IMR-90 (cell line): Measurements from ENCODE around the gene SHROOM3. TPM values are rescaled to one million over a fixed set of nuclear protein-coding genes. Genes with fewer than 3 reads are reported as not detected.

ENCODE experiments used
- ATAC-seq: fragments of 200-7000 bp; cut with Tn5 transposase; 2 replicates; pipeline ENCODE4 v1.9.1; 2020; ENCODE audit warnings: low read depth, mild to moderate bottlenecking, moderate library complexity
- BruUV-seq: library from RNA; stranded (reverse); fragments of 400-500 nt; replicated peaks from 2 replicates; lab custom pipeline; 2021; lab: Mats Ljungman, UMichigan
- CTCF ChIA-PET: fragments of 300-600 bp; formaldehyde crosslinking; extraction: SDS; loops from one replicate; lab custom pipeline; 2021; ENCODE audit warnings: antibody characterized with exemption; lab: Yijun Ruan, JAX
- POLR2A ChIA-PET: fragments of 300-600 bp; sonication (Branson Sonifier 250); formaldehyde crosslinking; loops from one replicate; lab custom pipeline; 2022; ENCODE audit warnings: antibody characterized with exemption; ENCODE audit not compliant: unreplicated experiment; lab: Charles Lee
- DNase-seq: peaks from one replicate; pipeline ENCODE4 v3.0.0; 2013
- H2AFZ ChIP-seq: replicated peaks from 2 replicates; pipeline ENCODE3; 2013; ENCODE audit warnings: low read length, mild to moderate bottlenecking; ENCODE audit not compliant: poor library complexity
- H2AK5ac ChIP-seq: 2 replicates; pipeline ENCODE4 v1.6.1; 2013; ENCODE audit warnings: low read depth, low read length, inconsistent platforms
- H2AK9ac ChIP-seq: replicated peaks from 2 replicates; pipeline ENCODE3; 2013; ENCODE audit warnings: mild to moderate bottlenecking, low read depth, low read length, moderate library complexity; ENCODE audit not compliant: poor library complexity
- H2BK120ac ChIP-seq: 2 replicates; pipeline ENCODE4 v1.6.1; 2013; ENCODE audit warnings: low read depth, low read length, inconsistent platforms
- H2BK15ac ChIP-seq: 3 replicates; pipeline ENCODE4 v1.6.1; 2013; ENCODE audit warnings: low read depth, low read length, inconsistent platforms
- H2BK20ac ChIP-seq: 2 replicates; pipeline ENCODE4 v1.6.1; 2013; ENCODE audit warnings: low read depth, mild to moderate bottlenecking, inconsistent platforms, low read length, moderate library complexity
- H2BK5ac ChIP-seq: 2 replicates; pipeline ENCODE4 v1.6.1; 2013; ENCODE audit warnings: mild to moderate bottlenecking, low read depth, low read length, inconsistent platforms; ENCODE audit not compliant: poor library complexity, severe bottlenecking
- H3K14ac ChIP-seq: replicated peaks from 2 replicates; pipeline ENCODE4 v1.6.1; 2013; ENCODE audit warnings: low read depth, low read length, inconsistent platforms
- H3K18ac ChIP-seq: 2 replicates; pipeline ENCODE4 v1.6.1; 2013; ENCODE audit warnings: low read depth, low read length, control low read depth
- H3K23ac ChIP-seq: 2 replicates; pipeline ENCODE4 v1.6.1; 2013; ENCODE audit warnings: low read depth, low read length, inconsistent platforms
- H3K27ac ChIP-seq: 2 replicates; pipeline ENCODE4 v1.5.1; 2013; ENCODE audit warnings: mild to moderate bottlenecking, control low read depth, low read length; ENCODE audit not compliant: insufficient read depth
- H3K27me3 ChIP-seq: 2 replicates; pipeline ENCODE4 v1.6.1; 2013; ENCODE audit warnings: low read length; ENCODE audit not compliant: control insufficient read depth, insufficient read depth
- H3K36me3 ChIP-seq: 2 replicates; pipeline ENCODE4 v1.6.1; 2013; ENCODE audit warnings: low read length, mixed read lengths; ENCODE audit not compliant: control insufficient read depth, insufficient read depth
- H3K4ac ChIP-seq: 2 replicates; pipeline ENCODE4 v1.6.1; 2013; ENCODE audit warnings: low read depth, low read length, inconsistent platforms
- H3K4me1 ChIP-seq: 2 replicates; pipeline ENCODE4 v1.6.1; 2013; ENCODE audit warnings: low read length, mixed read lengths; ENCODE audit not compliant: control insufficient read depth, insufficient read depth
- H3K4me2 ChIP-seq: 2 replicates; pipeline ENCODE4 v1.6.1; 2013; ENCODE audit warnings: low read depth, mild to moderate bottlenecking, control low read depth, low read length, moderate library complexity
- H3K4me3 ChIP-seq: 2 replicates; pipeline ENCODE4 v1.5.1; 2013; ENCODE audit warnings: low read depth, mild to moderate bottlenecking, control low read depth, low read length, moderate library complexity; ENCODE audit not compliant: insufficient read depth
- H3K56ac ChIP-seq: 2 replicates; pipeline ENCODE4 v1.6.1; 2013; ENCODE audit warnings: low read length, inconsistent platforms; ENCODE audit not compliant: insufficient read depth; ENCODE audit errors: extremely low read depth
- H3K79me1 ChIP-seq, 2 experiments: 2 replicates each; pipeline ENCODE4 v1.6.1; 2013; ENCODE audit warnings: low read length in 2 of 2, inconsistent platforms in 1 of 2, low read depth in 1 of 2
- H3K9ac ChIP-seq: 2 replicates; pipeline ENCODE4 v1.6.1; 2013; ENCODE audit warnings: low read depth, low read length, control low read depth
- H3K9me1 ChIP-seq: 2 replicates; pipeline ENCODE4 v1.6.1; 2013; ENCODE audit warnings: low read length, inconsistent platforms; ENCODE audit not compliant: insufficient read depth
- H3K9me3 ChIP-seq: 2 replicates; pipeline ENCODE4 v1.6.1; 2013; ENCODE audit warnings: low read length; ENCODE audit not compliant: control insufficient read depth, insufficient read depth
- H4K20me1 ChIP-seq: 2 replicates; pipeline ENCODE4 v1.6.1; 2013; ENCODE audit warnings: low read length, inconsistent platforms; ENCODE audit not compliant: insufficient read depth
- H4K5ac ChIP-seq: 2 replicates; pipeline ENCODE4 v1.6.1; 2013; ENCODE audit warnings: mild to moderate bottlenecking, low read depth, low read length, control low read depth
- H4K8ac ChIP-seq, 2 experiments: 2 replicates each; pipeline ENCODE4 v1.6.1; 2013; ENCODE audit warnings: low read depth in 2 of 2, low read length in 2 of 2, control low read depth in 1 of 2, inconsistent platforms in 1 of 2
- H4K91ac ChIP-seq: 2 replicates; pipeline ENCODE4 v1.6.1; 2013; ENCODE audit warnings: low read depth, low read length, inconsistent platforms; ENCODE audit not compliant: insufficient read depth
- BHLHE40 ChIP-seq: fragments of 150-350 bp; IDR thresholded peaks from 2 replicates; pipeline ENCODE4 v1.6.1; 2016; ENCODE audit warnings: mild to moderate bottlenecking, low read depth, low read length
- CEBPB ChIP-seq: IDR thresholded peaks from 2 replicates; pipeline ENCODE4 v1.6.1; 2012; ENCODE audit warnings: low read depth, low read length, improper control_type of control experiment
- CTCF ChIP-seq: conservative IDR thresholded peaks from 2 replicates; pipeline ENCODE4 v1.5.1; 2012; ENCODE audit warnings: mild to moderate bottlenecking, low read depth, low read length, improper control_type of control experiment
- ELK1 ChIP-seq: fragments of 150-350 bp; IDR thresholded peaks from 2 replicates; pipeline ENCODE4 v1.6.1; 2016; ENCODE audit warnings: low read depth, mild to moderate bottlenecking, low read length, moderate library complexity, borderline replicate concordance
- FOS ChIP-seq: fragments of 150-350 bp; IDR thresholded peaks from 2 replicates; pipeline ENCODE4 v1.6.1; 2016; ENCODE audit warnings: low read depth, low read length
- MAFK ChIP-seq: IDR thresholded peaks from 2 replicates; pipeline ENCODE4 v1.6.1; 2012; ENCODE audit warnings: low read depth, low read length, improper control_type of control experiment
- MXI1 ChIP-seq: IDR thresholded peaks from 2 replicates; pipeline ENCODE4 v1.6.1; 2012; ENCODE audit warnings: low read depth, mild to moderate bottlenecking, low read length, moderate library complexity, borderline replicate concordance
- POLR2A ChIP-seq: IDR thresholded peaks from 2 replicates; pipeline ENCODE4 v1.6.1; 2012; ENCODE audit warnings: mild to moderate bottlenecking, low read depth, low read length
- RCOR1 ChIP-seq: IDR thresholded peaks from 2 replicates; pipeline ENCODE4 v1.6.1; 2012; ENCODE audit warnings: mild to moderate bottlenecking, low read length, improper control_type of control experiment; ENCODE audit not compliant: insufficient replicate concordance
- RFX5 ChIP-seq: IDR thresholded peaks from 2 replicates; pipeline ENCODE4 v1.8.0; 2012; ENCODE audit warnings: low read depth, mild to moderate bottlenecking, low read length, moderate library complexity
- WGBS, 2 experiments: methylation state at CpG; one replicate each; pipeline versions ENCODE4 v1.1.5 to v1.1.7; 2013; ENCODE audit warnings: missing lambda C conversion rate in 2 of 2; ENCODE audit not compliant: insufficient read length in 1 of 2; ENCODE audit errors: extremely low coverage in 2 of 2; 5-methylcytosine and 5-hydroxymethylcytosine counted together
- dilution Hi-C: fragments of 300-500 bp; cut with HindIII; formaldehyde crosslinking; loops from one replicate; pipeline ENCODE4 v1.14.3; 2018; ENCODE audit warnings: low sequenced_read_pairs; ENCODE audit not compliant: unreplicated experiment
- in situ Hi-C: fragments of 300-500 bp; cut with MboI; formaldehyde crosslinking; loops from 3 replicates; pipeline ENCODE4 v1.14.3; 2019; ENCODE audit warnings: low sequenced_read_pairs, inconsistent platforms, mixed read lengths
- intact Hi-C: fragments of 100-400 bp; cut with micrococcal nuclease; formaldehyde crosslinking; loops from 2 replicates; pipeline ENCODE4 v1.10.0; 2022
- polyA plus RNA-seq, 3 experiments: library from polyadenylated mRNA; depleted of rRNA; stranded (reverse); fragments of >200 nt; gene quantifications; 2 replicates each; pipeline ENCODE4 v1.2.3, GENCODE V29; 2012; ENCODE audit warnings: low replicate concordance in 1 of 3
- total RNA-seq: library from RNA; depleted of rRNA; stranded (reverse); fragments of >200 nt; gene quantifications from 2 replicates; pipeline ENCODE4 v1.2.3, GENCODE V29; 2012

Gene SHROOM3
- total and polyA plus RNA-seq, 2 of the 4 experiments (the other 2 are of a cell fraction): 10.8 to 19.5 TPM

DNA sequence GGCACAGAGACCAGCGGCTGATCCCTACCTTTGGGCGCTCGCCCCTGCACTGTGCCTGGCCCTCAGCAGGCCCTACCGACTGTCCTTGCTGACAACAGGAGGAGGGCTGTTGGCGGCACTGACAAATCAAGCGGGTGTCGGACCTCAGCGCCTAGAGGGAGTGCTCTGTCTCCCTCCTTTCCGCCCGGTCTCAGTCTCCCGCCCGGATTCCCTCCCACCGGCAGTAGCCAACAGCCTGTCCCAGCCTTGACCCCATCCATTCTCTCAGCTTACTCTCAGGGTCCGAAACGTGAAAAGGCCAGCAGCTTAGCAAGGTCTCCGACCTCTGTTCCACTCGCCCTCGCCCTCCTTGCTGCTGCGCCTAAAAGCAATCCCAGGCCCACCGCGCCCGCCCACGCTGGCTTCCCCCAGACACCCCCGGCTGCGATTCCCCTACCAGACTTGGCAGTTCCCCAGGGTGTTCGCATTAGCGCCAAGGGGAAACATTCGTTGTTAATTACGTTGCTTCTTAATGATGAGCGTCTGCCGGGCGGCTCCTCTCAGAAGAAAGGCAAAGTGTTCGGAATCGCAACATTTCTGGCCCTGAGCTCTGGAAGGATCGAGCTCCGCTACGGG is 366.7 kb downstream of the SHROOM3 start:
- TF ChIP-seq MAFK (no peak), CEBPB (no peak), MXI1 (no peak), CTCF (no peak), POLR2A (no peak), ELK1 (no peak), BHLHE40 (no peak), RCOR1 (no peak), RFX5 (no peak), FOS (no peak)
- Histone ChIP-seq H3K4ac (peak overlapping the region; percentile 84), H3K9me1 (0 out of 2 replicates have a peak, but pooled peaks cover 8% of the 10 kb centered on the region), H3K4me3 (no peak overlapping the region), H2BK120ac (peak overlapping the region; percentile 92), H4K5ac (peak overlapping the region; percentile 76), H3K14ac (no peak overlapping the region), H3K9me3 (no peaks in the 10 kb centered on the region), H2BK5ac (no peak overlapping the region), H3K56ac (no peak overlapping the region), H3K4me1 (peaks cover 6% of the 10 kb centered on the region), H3K79me1 (no peaks in the 10 kb centered on the region), H2BK15ac (peak overlapping the region; percentile 37; the same call in 1 of the 3 replicates), H3K4me2 (no peak overlapping the region), H4K91ac (peak overlapping the region; percentile 23; the same call in 1 of the 2 replicates), H2AK9ac (peak overlapping the region; percentile 34), H4K20me1 (no peaks in the 10 kb centered on the region), H2BK20ac (peak overlapping the region; percentile 70; the same call in 1 of the 2 replicates), H2AK5ac (peak overlapping the region; percentile 77), H3K18ac (peak overlapping the region; percentile 78; the same call in 1 of the 2 replicates), H3K9ac (no peak overlapping the region; the same call in 1 of the 2 replicates), H3K36me3 (no peaks in the 10 kb centered on the region), H3K27ac (no peak overlapping the region; the same call in 1 of the 2 replicates), H2AFZ (peak overlapping the region; percentile 88), H4K8ac (peak overlapping the region; percentile 44 to 85; a peak in 3 of 4 replicates), H3K27me3 (no peaks in the 10 kb centered on the region), H3K23ac (peak overlapping the region; percentile 29; the same call in 1 of the 2 replicates)
- no TSS peak for BruUV-seq
- no peak for DNase-seq
- CTCF ChIA-PET: interaction anchor here (0.9 to 1.3 kb wide), 2 partner anchors 14 to 95 kb away, joined by 3 read pairs; no protein-coding TSS in a partner anchor
- POLR2A ChIA-PET: interaction anchor here (0.6 kb wide), 1 partner anchor 11 kb away, joined by 6 read pairs; no protein-coding TSS in a partner anchor
- intact Hi-C loops: no loop called here
- dilution Hi-C loops: no loop called here
- ATAC-seq: no peak
- WGBS, 2 experiments: 61% methylated on average over 28 of the region's 37 CpGs; no CpG with 5 or more reads in 1 of the 2 experiments
- in situ Hi-C loops: no loop called here
